Measurements from ENCODE around the gene CNTNAP2. TPM values are rescaled to one million over a fixed set of nuclear protein-coding genes. Genes with fewer than 3 reads are reported as not detected.

The CNTNAP2 gene
- total RNA-seq, 2 experiments from 2014 or later, result 0.28 TPM; not detected in 1

DNA sequence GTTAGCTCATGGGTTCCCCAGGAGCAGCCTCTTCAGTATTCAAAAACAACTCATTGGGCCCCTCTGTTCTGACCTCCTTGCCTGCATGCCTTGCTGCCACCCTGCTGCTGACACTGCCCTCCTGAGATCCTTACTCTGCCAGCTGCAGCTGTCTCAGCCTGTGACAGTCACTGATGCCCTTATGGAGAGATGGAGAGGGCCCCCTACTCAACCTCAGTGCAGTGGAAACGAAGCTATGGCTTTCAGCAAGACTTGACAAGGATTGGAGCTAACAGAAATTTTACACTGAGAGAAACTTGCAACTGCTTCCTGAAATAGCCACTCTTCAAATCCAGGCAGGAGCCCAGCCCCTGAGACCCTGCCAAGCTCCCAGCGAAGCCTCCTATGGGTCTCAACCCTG, 1795.7 kb downstream of the CNTNAP2 start:
- H3K79me2 ChIP-seq (ENCODE audit: insufficient read depth, low read depth, low read length), result no peaks in the 10 kb centered on the region
- no peak overlapping the region for H3K4me3 ChIP-seq (ENCODE audit: low read depth, low read length, poor library complexity, severe bottlenecking)
- intact Hi-C loops (cut with micrococcal nuclease; ENCODE audit: unreplicated experiment), result no loop called here
- H3K9me2 ChIP-seq (ENCODE audit: insufficient read depth, low read length), result no peaks in the 10 kb centered on the region
- H3K4me2 ChIP-seq (ENCODE audit: low read length), result no peak overlapping the region
- no peak for DNase-seq (ENCODE audit: low spot score)
- H3K27ac ChIP-seq (ENCODE audit: low read depth, low read length, poor library complexity, severe bottlenecking), result no peak overlapping the region
- CTCF ChIA-PET (ENCODE audit: unreplicated experiment), result no interaction called here
- no peaks in the 10 kb centered on the region for H3K36me3 ChIP-seq (ENCODE audit: insufficient read depth, low read length)
- no peaks in the 10 kb centered on the region for H4K20me1 ChIP-seq (ENCODE audit: insufficient read depth, low read length)
- BruUV-seq (replicated peaks), result no TSS peak
- TF ChIP-seq, protein P1, sequence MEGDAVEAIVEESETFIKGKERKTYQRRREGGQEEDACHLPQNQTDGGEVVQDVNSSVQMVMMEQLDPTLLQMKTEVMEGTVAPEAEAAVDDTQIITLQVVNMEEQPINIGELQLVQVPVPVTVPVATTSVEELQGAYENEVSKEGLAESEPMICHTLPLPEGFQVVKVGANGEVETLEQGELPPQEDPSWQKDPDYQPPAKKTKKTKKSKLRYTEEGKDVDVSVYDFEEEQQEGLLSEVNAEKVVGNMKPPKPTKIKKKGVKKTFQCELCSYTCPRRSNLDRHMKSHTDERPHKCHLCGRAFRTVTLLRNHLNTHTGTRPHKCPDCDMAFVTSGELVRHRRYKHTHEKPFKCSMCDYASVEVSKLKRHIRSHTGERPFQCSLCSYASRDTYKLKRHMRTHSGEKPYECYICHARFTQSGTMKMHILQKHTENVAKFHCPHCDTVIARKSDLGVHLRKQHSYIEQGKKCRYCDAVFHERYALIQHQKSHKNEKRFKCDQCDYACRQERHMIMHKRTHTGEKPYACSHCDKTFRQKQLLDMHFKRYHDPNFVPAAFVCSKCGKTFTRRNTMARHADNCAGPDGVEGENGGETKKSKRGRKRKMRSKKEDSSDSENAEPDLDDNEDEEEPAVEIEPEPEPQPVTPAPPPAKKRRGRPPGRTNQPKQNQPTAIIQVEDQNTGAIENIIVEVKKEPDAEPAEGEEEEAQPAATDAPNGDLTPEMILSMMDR (conservative IDR thresholded peaks at IDR 0.05; ENCODE audit: low read length), result no peak
- no peak for TF ChIP-seq EZH2phosphoT487 (IDR thresholded peaks at IDR 0.05; ENCODE audit: borderline replicate concordance, low read depth, low read length)
- no peaks in the 10 kb centered on the region for H3K9me3 ChIP-seq (ENCODE audit: low read length)
- POLR2A ChIA-PET, result interaction anchor here (0.6 kb wide), 1 partner anchor 112 kb away, joined by 3 read pairs; no protein-coding TSS in a partner anchor
- H2AFZ ChIP-seq (ENCODE audit: low read length), result no peak overlapping the region
- no peaks in the 10 kb centered on the region for H3K4me1 ChIP-seq (ENCODE audit: insufficient read depth, low read length, poor library complexity, severe bottlenecking)

DNA sequence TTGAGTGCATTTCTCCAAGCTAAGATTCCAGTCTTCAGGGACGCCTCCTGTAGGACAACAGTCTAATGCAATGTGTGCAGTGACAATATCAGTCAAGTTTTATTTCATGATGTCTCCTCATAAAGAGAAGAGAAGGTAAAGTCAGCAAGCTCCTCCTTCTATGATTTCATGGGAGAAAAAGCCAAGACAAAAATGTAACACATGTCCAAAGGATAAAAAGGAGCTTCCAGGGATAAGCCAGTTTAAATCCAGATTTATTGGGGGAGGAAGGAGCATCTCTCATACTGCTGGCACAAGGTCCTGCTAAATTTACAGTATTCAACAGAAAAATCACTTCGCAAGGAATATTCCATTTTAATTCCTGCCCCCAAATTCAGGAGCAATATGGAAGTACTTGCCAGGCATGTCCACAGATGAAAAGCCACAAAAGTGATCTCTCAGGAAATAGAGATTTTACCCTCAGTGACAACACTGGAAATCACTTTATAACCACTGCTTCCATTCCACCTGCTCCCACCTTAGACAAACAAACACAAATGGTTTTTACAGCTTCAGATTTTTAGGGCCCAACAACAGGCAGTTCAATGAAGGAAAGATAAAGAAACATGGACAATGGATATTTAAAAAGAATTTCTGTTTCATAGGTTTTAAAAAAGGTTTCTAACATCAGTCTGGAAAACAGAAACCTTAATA, 1796.5 kb downstream of the CNTNAP2 start:
- H3K9me3 ChIP-seq (ENCODE audit: low read length), result no peaks in the 10 kb centered on the region
- intact Hi-C loops (cut with micrococcal nuclease; ENCODE audit: unreplicated experiment), result no loop called here
- H3K4me3 ChIP-seq (ENCODE audit: low read depth, low read length, poor library complexity, severe bottlenecking), result no peak overlapping the region
- no peaks in the 10 kb centered on the region for H3K4me1 ChIP-seq (ENCODE audit: insufficient read depth, low read length, poor library complexity, severe bottlenecking)
- H4K20me1 ChIP-seq (ENCODE audit: insufficient read depth, low read length), result no peaks in the 10 kb centered on the region
- BruUV-seq (replicated peaks), result no TSS peak
- no peak overlapping the region for H3K4me2 ChIP-seq (ENCODE audit: low read length)
- no peaks in the 10 kb centered on the region for H3K9me2 ChIP-seq (ENCODE audit: insufficient read depth, low read length)
- no peak for TF ChIP-seq EZH2phosphoT487 (IDR thresholded peaks at IDR 0.05; ENCODE audit: borderline replicate concordance, low read depth, low read length)
- TF ChIP-seq, protein P1 (conservative IDR thresholded peaks at IDR 0.05; ENCODE audit: low read length), result no peak
- no peak for DNase-seq (ENCODE audit: low spot score)
- H3K79me2 ChIP-seq (ENCODE audit: insufficient read depth, low read depth, low read length), result no peaks in the 10 kb centered on the region
- ChIA-PET CTCF (ENCODE audit: unreplicated experiment) (no interaction called here), POLR2A (no interaction called here)
- H2AFZ ChIP-seq (ENCODE audit: low read length), result no peak overlapping the region
- H3K27ac ChIP-seq (ENCODE audit: low read depth, low read length, poor library complexity, severe bottlenecking), result no peak overlapping the region
- H3K36me3 ChIP-seq (ENCODE audit: insufficient read depth, low read length), result no peaks in the 10 kb centered on the region

DNA sequence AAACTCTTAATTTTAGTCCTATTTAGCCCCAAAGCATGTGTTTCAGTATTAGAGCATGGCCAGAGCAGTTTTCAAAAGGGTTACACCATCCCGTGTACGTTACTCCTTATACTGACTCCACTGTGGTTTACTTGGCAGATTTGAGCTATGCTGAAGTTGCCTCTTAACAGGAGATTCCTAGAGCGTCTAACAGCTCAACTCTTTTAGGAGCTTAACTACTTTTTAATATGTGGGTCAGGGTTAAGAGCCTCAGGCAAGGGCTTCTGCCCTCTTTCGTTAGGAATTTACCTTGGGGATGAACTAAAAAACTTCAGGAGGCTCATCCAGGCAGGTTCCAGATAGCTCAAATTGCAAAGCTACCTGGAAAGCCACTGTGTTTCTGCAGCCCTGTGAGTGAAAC, 1799.2 kb downstream of the CNTNAP2 start:
- Histone ChIP-seq H3K36me3 (ENCODE audit: insufficient read depth, low read length) (no peaks in the 10 kb centered on the region), H2AFZ (ENCODE audit: low read length) (no peak overlapping the region), H3K9me2 (ENCODE audit: insufficient read depth, low read length) (no peaks in the 10 kb centered on the region), H3K27ac (ENCODE audit: low read depth, low read length, poor library complexity, severe bottlenecking) (no peak overlapping the region), H3K4me3 (ENCODE audit: low read depth, low read length, poor library complexity, severe bottlenecking) (no peak overlapping the region), H4K20me1 (ENCODE audit: insufficient read depth, low read length) (no peaks in the 10 kb centered on the region), H3K4me1 (ENCODE audit: insufficient read depth, low read length, poor library complexity, severe bottlenecking) (no peaks in the 10 kb centered on the region), H3K4me2 (ENCODE audit: low read length) (no peak overlapping the region), H3K79me2 (ENCODE audit: insufficient read depth, low read depth, low read length) (no peaks in the 10 kb centered on the region), H3K9me3 (ENCODE audit: low read length) (no peaks in the 10 kb centered on the region)
- no peak for TF ChIP-seq EZH2phosphoT487 (IDR thresholded peaks at IDR 0.05; ENCODE audit: borderline replicate concordance, low read depth, low read length)
- TF ChIP-seq, protein P1 (conservative IDR thresholded peaks at IDR 0.05; ENCODE audit: low read length), result no peak
- CTCF ChIA-PET (ENCODE audit: unreplicated experiment), result no interaction called here
- POLR2A ChIA-PET, result interaction anchor here (0.6 to 1.9 kb wide), 4 partner anchors 8 to 526 kb away, joined by 3 to 8 read pairs (median 6); no protein-coding TSS in a partner anchor
- BruUV-seq (replicated peaks), result no TSS peak
- no peak for DNase-seq (ENCODE audit: low spot score)
- intact Hi-C loops (cut with micrococcal nuclease; ENCODE audit: unreplicated experiment), result no loop called here
